ENCODE data around the gene MUC5B. TPM values are rescaled to one million over a fixed set of nuclear protein-coding genes. Genes with fewer than 3 reads are reported as not detected.

MUC5B gene
- total RNA-seq, 1 donor from 2014 or later = not detected

GRCh38 chr11:1237128-1237580, 14.3 kb downstream of the MUC5B start:
- no peak for DNase-seq
- no peak for TF ChIP-seq CTCF (IDR thresholded peaks at IDR 0.05; ENCODE audit: borderline replicate concordance)
- intact Hi-C loops (cut with micrococcal nuclease) = no loop called here

GRCh38 chr11:1237851-1238250, 15.0 kb downstream of the MUC5B start:
- H3K9me3 ChIP-seq (replicated peaks) = peaks cover 6% of the 10 kb centered on the region
- intact Hi-C loops (cut with micrococcal nuclease) = no loop called here
- no peak overlapping the region for H3K4me3 ChIP-seq
- no peaks in the 10 kb centered on the region for H3K4me1 ChIP-seq
- peaks cover 3% of the 10 kb centered on the region for H3K27me3 ChIP-seq (ENCODE audit: low read depth)
- no peak for DNase-seq
- H3K36me3 ChIP-seq = no peaks in the 10 kb centered on the region
- H3K27ac ChIP-seq (replicated peaks) = no peak overlapping the region
- TF ChIP-seq CTCF (IDR thresholded peaks at IDR 0.05; ENCODE audit: borderline replicate concordance) = no peak

More at GRCh38 chr11:1237128-1237580, 14.3 kb downstream of the MUC5B start:
- no peaks in the 10 kb centered on the region for H3K4me1 ChIP-seq
- peaks cover 6% of the 10 kb centered on the region for H3K9me3 ChIP-seq (replicated peaks)
- no peak overlapping the region for H3K4me3 ChIP-seq
- H3K36me3 ChIP-seq = no peaks in the 10 kb centered on the region
- peaks cover 4% of the 10 kb centered on the region for H3K27me3 ChIP-seq (ENCODE audit: low read depth)
- no peak overlapping the region for H3K27ac ChIP-seq (replicated peaks)

- Histone ChIP-seq H3K27me3 (ENCODE audit: low read depth) (peaks cover 1% of the 10 kb centered on the region), H3K27ac (replicated peaks) (no peak overlapping the region), H3K4me3 (no peak overlapping the region), H3K9me3 (replicated peaks) (peaks cover 6% of the 10 kb centered on the region), H3K36me3 (no peaks in the 10 kb centered on the region), H3K4me1 (no peaks in the 10 kb centered on the region)
- TF ChIP-seq CTCF (IDR thresholded peaks at IDR 0.05; ENCODE audit: borderline replicate concordance) = no peak
- intact Hi-C loops (cut with micrococcal nuclease) = no loop called here
- no peak for DNase-seq
Measured at GRCh38 chr11:1238767-1239595, 16.1 kb downstream of the MUC5B start.

GRCh38 chr11:1239596-1240205, 16.8 kb downstream of the MUC5B start:
- no peaks in the 10 kb centered on the region for H3K36me3 ChIP-seq
- H3K4me1 ChIP-seq = no peaks in the 10 kb centered on the region
- no peaks in the 10 kb centered on the region for H3K27me3 ChIP-seq (ENCODE audit: low read depth)
- no peak overlapping the region for H3K4me3 ChIP-seq
- H3K9me3 ChIP-seq (replicated peaks) = peaks cover 6% of the 10 kb centered on the region
- no peak overlapping the region for H3K27ac ChIP-seq (replicated peaks)
- no peak for DNase-seq
- intact Hi-C loops (cut with micrococcal nuclease) = no loop called here
- TF ChIP-seq CTCF (IDR thresholded peaks at IDR 0.05; ENCODE audit: borderline replicate concordance) = no peak

GRCh38 chr11:1240771-1241170, 17.9 kb downstream of the MUC5B start:
- DNase-seq = no peak
- no peaks in the 10 kb centered on the region for H3K27me3 ChIP-seq (ENCODE audit: low read depth)
- H3K4me1 ChIP-seq = no peaks in the 10 kb centered on the region
- H3K9me3 ChIP-seq (replicated peaks) = peaks cover 6% of the 10 kb centered on the region
- no peak overlapping the region for H3K27ac ChIP-seq (replicated peaks)
- H3K4me3 ChIP-seq = no peak overlapping the region
- H3K36me3 ChIP-seq = no peaks in the 10 kb centered on the region
- TF ChIP-seq CTCF (IDR thresholded peaks at IDR 0.05; ENCODE audit: borderline replicate concordance) = no peak
- intact Hi-C loops (cut with micrococcal nuclease) = no loop called here
